Measurements from ENCODE around the gene HTR3B. TPM values are rescaled to one million over a fixed set of nuclear protein-coding genes. Genes with fewer than 3 reads are reported as not detected.

HTR3B gene
- polyA plus RNA-seq, 1 of the 3 experiments (the other 2 are of a cell fraction) = not detected

DNA sequence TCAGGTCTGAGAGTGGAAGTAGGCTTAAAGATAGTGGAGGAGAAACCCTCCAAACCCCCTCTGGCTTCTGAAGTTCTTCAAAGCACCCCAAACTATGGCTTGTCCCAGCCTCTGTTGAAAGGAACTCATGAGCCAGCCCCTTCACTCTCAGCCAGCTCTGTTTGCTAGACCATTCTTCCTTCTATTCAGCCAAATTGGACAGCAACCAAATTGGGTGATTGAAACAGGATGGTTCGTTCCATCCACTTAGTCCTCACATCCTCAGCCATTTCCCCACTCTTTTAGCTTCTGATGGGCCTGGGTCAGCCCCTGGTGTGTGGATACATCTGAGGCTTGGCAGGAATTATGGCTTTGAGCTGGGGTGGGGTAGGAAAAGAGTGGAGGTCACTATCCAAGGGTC is 74.8 kb downstream of the HTR3B start (continued):
- TF ChIP-seq, protein P1, sequence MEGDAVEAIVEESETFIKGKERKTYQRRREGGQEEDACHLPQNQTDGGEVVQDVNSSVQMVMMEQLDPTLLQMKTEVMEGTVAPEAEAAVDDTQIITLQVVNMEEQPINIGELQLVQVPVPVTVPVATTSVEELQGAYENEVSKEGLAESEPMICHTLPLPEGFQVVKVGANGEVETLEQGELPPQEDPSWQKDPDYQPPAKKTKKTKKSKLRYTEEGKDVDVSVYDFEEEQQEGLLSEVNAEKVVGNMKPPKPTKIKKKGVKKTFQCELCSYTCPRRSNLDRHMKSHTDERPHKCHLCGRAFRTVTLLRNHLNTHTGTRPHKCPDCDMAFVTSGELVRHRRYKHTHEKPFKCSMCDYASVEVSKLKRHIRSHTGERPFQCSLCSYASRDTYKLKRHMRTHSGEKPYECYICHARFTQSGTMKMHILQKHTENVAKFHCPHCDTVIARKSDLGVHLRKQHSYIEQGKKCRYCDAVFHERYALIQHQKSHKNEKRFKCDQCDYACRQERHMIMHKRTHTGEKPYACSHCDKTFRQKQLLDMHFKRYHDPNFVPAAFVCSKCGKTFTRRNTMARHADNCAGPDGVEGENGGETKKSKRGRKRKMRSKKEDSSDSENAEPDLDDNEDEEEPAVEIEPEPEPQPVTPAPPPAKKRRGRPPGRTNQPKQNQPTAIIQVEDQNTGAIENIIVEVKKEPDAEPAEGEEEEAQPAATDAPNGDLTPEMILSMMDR (IDR thresholded peaks at IDR 0.05) = no peak
- TF ChIP-seq EZH2phosphoT487 (IDR thresholded peaks at IDR 0.05; ENCODE audit: borderline replicate concordance, low read depth) = no peak
- TF ChIP-seq FOXJ3 (CRISPR knock-in tag; IDR thresholded peaks at IDR 0.05) = no peak
- TF ChIP-seq, protein P2, sequence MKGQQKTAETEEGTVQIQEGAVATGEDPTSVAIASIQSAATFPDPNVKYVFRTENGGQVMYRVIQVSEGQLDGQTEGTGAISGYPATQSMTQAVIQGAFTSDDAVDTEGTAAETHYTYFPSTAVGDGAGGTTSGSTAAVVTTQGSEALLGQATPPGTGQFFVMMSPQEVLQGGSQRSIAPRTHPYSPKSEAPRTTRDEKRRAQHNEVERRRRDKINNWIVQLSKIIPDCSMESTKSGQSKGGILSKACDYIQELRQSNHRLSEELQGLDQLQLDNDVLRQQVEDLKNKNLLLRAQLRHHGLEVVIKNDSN (IDR thresholded peaks at IDR 0.05; ENCODE audit: borderline replicate concordance, low read depth) = no peak
- TF ChIP-seq, protein P3, sequence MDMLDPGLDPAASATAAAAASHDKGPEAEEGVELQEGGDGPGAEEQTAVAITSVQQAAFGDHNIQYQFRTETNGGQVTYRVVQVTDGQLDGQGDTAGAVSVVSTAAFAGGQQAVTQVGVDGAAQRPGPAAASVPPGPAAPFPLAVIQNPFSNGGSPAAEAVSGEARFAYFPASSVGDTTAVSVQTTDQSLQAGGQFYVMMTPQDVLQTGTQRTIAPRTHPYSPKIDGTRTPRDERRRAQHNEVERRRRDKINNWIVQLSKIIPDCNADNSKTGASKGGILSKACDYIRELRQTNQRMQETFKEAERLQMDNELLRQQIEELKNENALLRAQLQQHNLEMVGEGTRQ (IDR thresholded peaks at IDR 0.05; ENCODE audit: borderline replicate concordance, low read depth, low read length) = no peak
- TF ChIP-seq TEAD4 (IDR thresholded peaks at IDR 0.05; ENCODE audit: borderline replicate concordance, insufficient read depth) = no peak
- no peak for TF ChIP-seq RCOR1 (IDR thresholded peaks at IDR 0.05; ENCODE audit: low read length)
- TF ChIP-seq, protein P4, sequence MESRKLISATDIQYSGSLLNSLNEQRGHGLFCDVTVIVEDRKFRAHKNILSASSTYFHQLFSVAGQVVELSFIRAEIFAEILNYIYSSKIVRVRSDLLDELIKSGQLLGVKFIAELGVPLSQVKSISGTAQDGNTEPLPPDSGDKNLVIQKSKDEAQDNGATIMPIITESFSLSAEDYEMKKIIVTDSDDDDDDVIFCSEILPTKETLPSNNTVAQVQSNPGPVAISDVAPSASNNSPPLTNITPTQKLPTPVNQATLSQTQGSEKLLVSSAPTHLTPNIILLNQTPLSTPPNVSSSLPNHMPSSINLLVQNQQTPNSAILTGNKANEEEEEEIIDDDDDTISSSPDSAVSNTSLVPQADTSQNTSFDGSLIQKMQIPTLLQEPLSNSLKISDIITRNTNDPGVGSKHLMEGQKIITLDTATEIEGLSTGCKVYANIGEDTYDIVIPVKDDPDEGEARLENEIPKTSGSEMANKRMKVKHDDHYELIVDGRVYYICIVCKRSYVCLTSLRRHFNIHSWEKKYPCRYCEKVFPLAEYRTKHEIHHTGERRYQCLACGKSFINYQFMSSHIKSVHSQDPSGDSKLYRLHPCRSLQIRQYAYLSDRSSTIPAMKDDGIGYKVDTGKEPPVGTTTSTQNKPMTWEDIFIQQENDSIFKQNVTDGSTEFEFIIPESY (IDR thresholded peaks at IDR 0.05; ENCODE audit: borderline replicate concordance, low read depth) = no peak
- TF ChIP-seq, protein P5, sequence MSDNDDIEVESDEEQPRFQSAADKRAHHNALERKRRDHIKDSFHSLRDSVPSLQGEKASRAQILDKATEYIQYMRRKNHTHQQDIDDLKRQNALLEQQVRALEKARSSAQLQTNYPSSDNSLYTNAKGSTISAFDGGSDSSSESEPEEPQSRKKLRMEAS (IDR thresholded peaks at IDR 0.05; ENCODE audit: low read depth) = no peak
- no peak for TF ChIP-seq NRF1 (IDR thresholded peaks at IDR 0.05; ENCODE audit: low read depth, low read length)

DNA sequence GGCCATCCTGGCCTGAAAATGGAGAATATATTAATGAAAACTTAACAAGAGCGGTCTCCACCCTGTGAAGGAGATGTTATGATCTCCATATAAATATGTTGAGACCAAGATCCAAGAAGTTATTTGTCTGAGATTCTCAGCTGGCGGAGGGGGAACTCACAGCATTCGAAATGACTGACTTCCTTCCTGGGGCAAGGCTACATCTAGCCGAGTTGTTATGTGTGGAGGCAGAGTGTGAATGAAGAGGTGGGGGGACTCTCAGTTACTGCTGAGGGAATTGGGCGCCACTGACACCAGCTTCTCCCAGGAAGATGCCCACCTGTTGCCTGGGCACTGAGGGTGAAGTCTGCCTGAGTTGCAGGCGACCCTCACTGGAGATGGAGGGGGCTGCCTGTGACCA is 76.2 kb downstream of the HTR3B start:
- no peaks in the 10 kb centered on the region; the same call in 1 of the 2 replicates for H3K27me3 ChIP-seq (ENCODE audit: insufficient read depth)
- H3K36me3 ChIP-seq (replicated peaks in 1 of 2; ENCODE audit: control insufficient read depth in 1 of 2, insufficient read depth in 2 of 2, low read length in 1 of 2) = no peaks in the 10 kb centered on the region
- 27% methylated on average over 5 of the region's 6 CpGs for whole genome bisulfite sequencing (ENCODE audit: low lambda C conversion rate)
- no peaks in the 10 kb centered on the region for H3K4me1 ChIP-seq (ENCODE audit: control insufficient read depth in 1 of 2, insufficient read depth in 2 of 2, low read depth in 1 of 2, low read length in 1 of 2)
- no peak overlapping the region for H3K4me3 ChIP-seq (ENCODE audit: low read depth in 2 of 2, low read length in 1 of 2)
- no peak overlapping the region for H3K4me2 ChIP-seq
- H3K79me2 ChIP-seq (ENCODE audit: insufficient read depth) = no peaks in the 10 kb centered on the region
- H2AFZ ChIP-seq (ENCODE audit: low read depth) = no peak overlapping the region
- no peaks in the 10 kb centered on the region for H3F3A ChIP-seq (replicated peaks; ENCODE audit: insufficient read depth)
- H4K20me1 ChIP-seq (ENCODE audit: insufficient read depth) = no peaks in the 10 kb centered on the region
- H3K9ac ChIP-seq = no peak overlapping the region
- H3K9me2 ChIP-seq = no peaks in the 10 kb centered on the region
- H3K9me3 ChIP-seq = no peaks in the 10 kb centered on the region
- ChIA-PET POLR2A (no interaction called here), CTCF (interaction anchor here (4.6 to 8.6 kb wide), 2 partner anchors 13 to 281 kb away, joined by 24 to 59 read pairs; no protein-coding TSS in a partner anchor)
- H3K27ac ChIP-seq (ENCODE audit: low read depth in 2 of 2, low read length in 1 of 2) = no peak overlapping the region
- DNase-seq = no peak
- TF ChIP-seq, protein P6, sequence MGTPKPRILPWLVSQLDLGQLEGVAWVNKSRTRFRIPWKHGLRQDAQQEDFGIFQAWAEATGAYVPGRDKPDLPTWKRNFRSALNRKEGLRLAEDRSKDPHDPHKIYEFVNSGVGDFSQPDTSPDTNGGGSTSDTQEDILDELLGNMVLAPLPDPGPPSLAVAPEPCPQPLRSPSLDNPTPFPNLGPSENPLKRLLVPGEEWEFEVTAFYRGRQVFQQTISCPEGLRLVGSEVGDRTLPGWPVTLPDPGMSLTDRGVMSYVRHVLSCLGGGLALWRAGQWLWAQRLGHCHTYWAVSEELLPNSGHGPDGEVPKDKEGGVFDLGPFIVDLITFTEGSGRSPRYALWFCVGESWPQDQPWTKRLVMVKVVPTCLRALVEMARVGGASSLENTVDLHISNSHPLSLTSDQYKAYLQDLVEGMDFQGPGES (IDR thresholded peaks at IDR 0.05; ENCODE audit: low read depth, low read length) = no peak
- TF ChIP-seq POLR2AphosphoS5 (IDR thresholded peaks at IDR 0.05; ENCODE audit: low read depth, low read length) = no peak
- TF ChIP-seq, protein P7, sequence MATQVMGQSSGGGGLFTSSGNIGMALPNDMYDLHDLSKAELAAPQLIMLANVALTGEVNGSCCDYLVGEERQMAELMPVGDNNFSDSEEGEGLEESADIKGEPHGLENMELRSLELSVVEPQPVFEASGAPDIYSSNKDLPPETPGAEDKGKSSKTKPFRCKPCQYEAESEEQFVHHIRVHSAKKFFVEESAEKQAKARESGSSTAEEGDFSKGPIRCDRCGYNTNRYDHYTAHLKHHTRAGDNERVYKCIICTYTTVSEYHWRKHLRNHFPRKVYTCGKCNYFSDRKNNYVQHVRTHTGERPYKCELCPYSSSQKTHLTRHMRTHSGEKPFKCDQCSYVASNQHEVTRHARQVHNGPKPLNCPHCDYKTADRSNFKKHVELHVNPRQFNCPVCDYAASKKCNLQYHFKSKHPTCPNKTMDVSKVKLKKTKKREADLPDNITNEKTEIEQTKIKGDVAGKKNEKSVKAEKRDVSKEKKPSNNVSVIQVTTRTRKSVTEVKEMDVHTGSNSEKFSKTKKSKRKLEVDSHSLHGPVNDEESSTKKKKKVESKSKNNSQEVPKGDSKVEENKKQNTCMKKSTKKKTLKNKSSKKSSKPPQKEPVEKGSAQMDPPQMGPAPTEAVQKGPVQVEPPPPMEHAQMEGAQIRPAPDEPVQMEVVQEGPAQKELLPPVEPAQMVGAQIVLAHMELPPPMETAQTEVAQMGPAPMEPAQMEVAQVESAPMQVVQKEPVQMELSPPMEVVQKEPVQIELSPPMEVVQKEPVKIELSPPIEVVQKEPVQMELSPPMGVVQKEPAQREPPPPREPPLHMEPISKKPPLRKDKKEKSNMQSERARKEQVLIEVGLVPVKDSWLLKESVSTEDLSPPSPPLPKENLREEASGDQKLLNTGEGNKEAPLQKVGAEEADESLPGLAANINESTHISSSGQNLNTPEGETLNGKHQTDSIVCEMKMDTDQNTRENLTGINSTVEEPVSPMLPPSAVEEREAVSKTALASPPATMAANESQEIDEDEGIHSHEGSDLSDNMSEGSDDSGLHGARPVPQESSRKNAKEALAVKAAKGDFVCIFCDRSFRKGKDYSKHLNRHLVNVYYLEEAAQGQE (IDR thresholded peaks at IDR 0.05; ENCODE audit: low read depth, low read length) = no peak
- TF ChIP-seq, protein P2 (IDR thresholded peaks at IDR 0.05; ENCODE audit: borderline replicate concordance, low read depth) = no peak
- TF ChIP-seq ELF1 (IDR thresholded peaks at IDR 0.05) = no peak
- no peak for TF ChIP-seq NRF1 (IDR thresholded peaks at IDR 0.05; ENCODE audit: low read depth, low read length)
- no peak for TF ChIP-seq TEAD4 (IDR thresholded peaks at IDR 0.05; ENCODE audit: borderline replicate concordance, insufficient read depth)
- no peak for TF ChIP-seq RAD21 (IDR thresholded peaks at IDR 0.05; ENCODE audit: low read length)
- no peak for TF ChIP-seq TCF12 (IDR thresholded peaks at IDR 0.05)
- no peak for TF ChIP-seq SMC3 (IDR thresholded peaks at IDR 0.05; ENCODE audit: low read depth, low read length)
- no peak for TF ChIP-seq JUND (IDR thresholded peaks at IDR 0.05)
- TF ChIP-seq SIN3A (IDR thresholded peaks at IDR 0.05; ENCODE audit: borderline replicate concordance, low read depth, low read length) = no peak
- no peak for TF ChIP-seq RCOR1 (IDR thresholded peaks at IDR 0.05; ENCODE audit: low read length)
